Mesendoderm (in vitro differentiated cells): Measurements from ENCODE around the gene ADARB2.

Source experiments
- DNase-seq: peaks from one replicate; pipeline ENCODE4 v3.0.0; 2013
- H2AK5ac ChIP-seq: 2 replicates; pipeline ENCODE4 v1.6.1; 2013; ENCODE audit warnings: low read length, inconsistent platforms
- H2BK120ac ChIP-seq: 2 replicates; pipeline ENCODE4 v1.6.1; 2013; ENCODE audit warnings: low read depth, mild to moderate bottlenecking, low read length, moderate library complexity, mixed read lengths
- H2BK15ac ChIP-seq: replicated peaks from 2 replicates; pipeline ENCODE4 v1.6.1; 2013; ENCODE audit warnings: low read depth, mild to moderate bottlenecking, moderate library complexity
- H2BK5ac ChIP-seq: 2 replicates; pipeline ENCODE4 v1.6.1; 2013; ENCODE audit warnings: low read length, inconsistent platforms
- H3K18ac ChIP-seq: 2 replicates; pipeline ENCODE4 v1.6.1; 2013; ENCODE audit warnings: mild to moderate bottlenecking, low read length, mixed read lengths
- H3K23ac ChIP-seq: one replicate; pipeline ENCODE4 v1.6.1; 2013; ENCODE audit warnings: low read length
- H3K27ac ChIP-seq: 2 replicates; pipeline ENCODE4 v1.5.1; 2013; ENCODE audit warnings: low read depth, mild to moderate bottlenecking, inconsistent platforms, low read length, moderate library complexity
- H3K27me3 ChIP-seq: 2 replicates; pipeline ENCODE4 v1.6.1; 2013; ENCODE audit warnings: low read length, control low read depth, mild to moderate bottlenecking, inconsistent platforms; ENCODE audit not compliant: insufficient read depth, poor library complexity
- H3K36me3 ChIP-seq: 2 replicates; pipeline ENCODE4 v1.6.1; 2013; ENCODE audit warnings: low read length, inconsistent platforms; ENCODE audit not compliant: control insufficient read depth, insufficient read depth
- H3K4ac ChIP-seq: one replicate; pipeline ENCODE4 v1.6.1; 2013; ENCODE audit warnings: low read depth, mild to moderate bottlenecking, low read length, moderate library complexity
- H3K4me1 ChIP-seq: 2 replicates; pipeline ENCODE4 v1.6.1; 2013; ENCODE audit warnings: low read depth, low read length, inconsistent platforms; ENCODE audit not compliant: control insufficient read depth
- H3K4me2 ChIP-seq: 2 replicates; pipeline ENCODE4 v1.6.1; 2013; ENCODE audit warnings: low read length
- H3K4me3 ChIP-seq: 2 replicates; pipeline ENCODE4 v1.5.1; 2013; ENCODE audit warnings: mild to moderate bottlenecking, low read length
- H3K56ac ChIP-seq: one replicate; pipeline ENCODE4 v1.6.1; 2013; ENCODE audit warnings: low read length
- H3K79me1 ChIP-seq: 2 replicates; pipeline ENCODE4 v1.6.1; 2013; ENCODE audit warnings: low read length, inconsistent platforms
- H3K79me2 ChIP-seq: 2 replicates; pipeline ENCODE4 v1.6.1; 2013; ENCODE audit warnings: mild to moderate bottlenecking, low read length; ENCODE audit not compliant: control insufficient read depth, insufficient read depth
- H3K9ac ChIP-seq: 2 replicates; pipeline ENCODE4 v1.6.1; 2013; ENCODE audit warnings: low read length, inconsistent platforms
- H4K5ac ChIP-seq: one replicate; pipeline ENCODE4 v1.6.1; 2013; ENCODE audit warnings: low read length
- H4K8ac ChIP-seq: one replicate; pipeline ENCODE4 v1.6.1; 2013; ENCODE audit warnings: low read depth, mild to moderate bottlenecking, control low read depth, low read length, moderate library complexity
- WGBS: extraction: QIAGEN DNeasy Blood & Tissue Kit; methylation state at CpG from one replicate; pipeline ENCODE4 v1.1.7; 2013; ENCODE audit warnings: low lambda C conversion rate, missing lambda C conversion rate; ENCODE audit not compliant: insufficient coverage; ENCODE audit errors: extremely low coverage; 5-methylcytosine and 5-hydroxymethylcytosine counted together

ADARB2 gene

DNA sequence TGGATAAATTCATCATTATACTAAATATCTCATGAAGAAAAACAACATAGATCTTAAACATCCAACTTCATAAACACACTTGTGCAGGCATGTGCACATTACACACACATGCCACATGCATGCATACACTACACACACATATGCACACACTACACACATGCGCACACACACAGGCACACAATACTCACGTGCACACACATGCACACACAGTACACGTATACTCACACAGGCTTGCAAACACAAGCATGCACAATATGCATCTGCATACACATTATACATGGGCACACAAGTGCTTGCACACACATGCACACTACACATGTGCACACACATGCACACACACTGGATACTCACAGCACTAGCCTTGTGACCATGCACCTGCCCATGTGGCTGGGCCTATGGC lies 105.2 kb downstream of the ADARB2 start:
- Histone ChIP-seq H3K27ac (no peak overlapping the region), H4K8ac (no peak overlapping the region), H3K79me1 (no peaks in the 10 kb centered on the region), H2BK5ac (no peak overlapping the region), H3K4me1 (no peaks in the 10 kb centered on the region), H4K5ac (no peak overlapping the region), H3K36me3 (no peaks in the 10 kb centered on the region), H2BK120ac (no peak overlapping the region), H3K4me3 (no peak overlapping the region), H2BK15ac (no peak overlapping the region), H3K9ac (no peak overlapping the region), H3K79me2 (no peaks in the 10 kb centered on the region), H3K18ac (no peak overlapping the region), H3K23ac (no peak overlapping the region), H3K27me3 (no peaks in the 10 kb centered on the region), H2AK5ac (no peak overlapping the region), H3K4ac (no peak overlapping the region), H3K4me2 (no peak overlapping the region), H3K56ac (no peak overlapping the region)
- no CpG with 5 or more reads among the region's 3 CpGs for WGBS
- DNase-seq: no peak

DNA sequence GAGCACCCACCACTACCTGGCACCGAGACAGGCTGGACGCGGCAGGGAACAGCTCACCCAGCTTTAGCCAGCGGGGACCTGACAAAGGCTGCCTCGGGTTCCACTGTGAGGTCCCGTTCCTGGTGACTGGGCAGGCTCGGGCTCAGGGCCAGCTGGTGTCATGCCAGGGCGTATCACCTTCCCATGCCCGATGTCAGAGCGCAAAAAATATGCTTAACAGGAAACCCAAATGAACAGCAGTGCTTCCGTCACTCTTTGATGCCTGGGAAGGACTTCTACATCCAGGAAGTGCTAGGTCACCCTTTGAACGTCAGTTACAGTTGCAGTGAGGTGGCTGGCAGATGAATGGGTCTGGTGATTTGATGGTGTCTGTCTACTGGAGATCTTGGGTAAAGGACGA lies 106.0 kb downstream of the ADARB2 start:
- Histone ChIP-seq H3K4ac (no peak overlapping the region), H2BK120ac (no peak overlapping the region), H3K9ac (no peak overlapping the region), H3K56ac (no peak overlapping the region), H2BK5ac (no peak overlapping the region), H4K8ac (no peak overlapping the region), H3K4me3 (no peak overlapping the region), H3K4me1 (no peaks in the 10 kb centered on the region), H3K18ac (no peak overlapping the region), H3K4me2 (no peak overlapping the region), H3K23ac (no peak overlapping the region), H2AK5ac (no peak overlapping the region), H4K5ac (no peak overlapping the region), H3K79me1 (no peaks in the 10 kb centered on the region), H3K79me2 (no peaks in the 10 kb centered on the region), H3K27me3 (no peaks in the 10 kb centered on the region), H3K36me3 (no peaks in the 10 kb centered on the region), H3K27ac (no peak overlapping the region), H2BK15ac (no peak overlapping the region)
- DNase-seq: no peak
- no CpG with 5 or more reads among the region's 13 CpGs for WGBS

DNA sequence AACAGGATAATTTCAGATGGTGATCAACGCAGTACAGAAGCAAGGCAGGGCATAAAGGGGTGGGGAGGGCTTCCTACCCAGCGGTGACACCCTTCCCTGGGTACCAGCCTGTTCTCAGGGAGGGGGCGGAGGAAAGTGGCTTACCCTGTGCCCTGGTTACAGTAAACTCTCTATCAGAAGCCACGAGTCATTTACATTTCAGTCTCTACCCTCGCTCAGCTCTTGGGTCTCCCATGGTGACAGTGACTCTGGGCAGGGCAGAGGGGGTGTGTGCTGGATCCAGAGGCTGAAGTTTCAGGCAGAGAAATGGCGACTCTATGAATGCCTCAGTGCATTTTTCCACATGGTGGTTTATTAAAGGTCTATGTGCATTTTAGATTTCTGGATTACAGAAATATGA lies 107.0 kb downstream of the ADARB2 start:
- Histone ChIP-seq H2BK120ac (no peak overlapping the region), H2BK5ac (no peak overlapping the region), H3K27me3 (no peaks in the 10 kb centered on the region), H4K8ac (no peak overlapping the region), H4K5ac (no peak overlapping the region), H3K18ac (no peak overlapping the region), H3K56ac (no peak overlapping the region), H3K23ac (no peak overlapping the region), H3K4me1 (no peaks in the 10 kb centered on the region), H3K4ac (no peak overlapping the region), H3K4me2 (no peak overlapping the region), H3K27ac (no peak overlapping the region), H2AK5ac (no peak overlapping the region), H3K79me1 (no peaks in the 10 kb centered on the region), H3K36me3 (no peaks in the 10 kb centered on the region), H2BK15ac (no peak overlapping the region), H3K9ac (no peak overlapping the region), H3K79me2 (no peaks in the 10 kb centered on the region), H3K4me3 (no peak overlapping the region)
- no peak for DNase-seq
- no CpG with 5 or more reads among the region's 6 CpGs for WGBS

DNA sequence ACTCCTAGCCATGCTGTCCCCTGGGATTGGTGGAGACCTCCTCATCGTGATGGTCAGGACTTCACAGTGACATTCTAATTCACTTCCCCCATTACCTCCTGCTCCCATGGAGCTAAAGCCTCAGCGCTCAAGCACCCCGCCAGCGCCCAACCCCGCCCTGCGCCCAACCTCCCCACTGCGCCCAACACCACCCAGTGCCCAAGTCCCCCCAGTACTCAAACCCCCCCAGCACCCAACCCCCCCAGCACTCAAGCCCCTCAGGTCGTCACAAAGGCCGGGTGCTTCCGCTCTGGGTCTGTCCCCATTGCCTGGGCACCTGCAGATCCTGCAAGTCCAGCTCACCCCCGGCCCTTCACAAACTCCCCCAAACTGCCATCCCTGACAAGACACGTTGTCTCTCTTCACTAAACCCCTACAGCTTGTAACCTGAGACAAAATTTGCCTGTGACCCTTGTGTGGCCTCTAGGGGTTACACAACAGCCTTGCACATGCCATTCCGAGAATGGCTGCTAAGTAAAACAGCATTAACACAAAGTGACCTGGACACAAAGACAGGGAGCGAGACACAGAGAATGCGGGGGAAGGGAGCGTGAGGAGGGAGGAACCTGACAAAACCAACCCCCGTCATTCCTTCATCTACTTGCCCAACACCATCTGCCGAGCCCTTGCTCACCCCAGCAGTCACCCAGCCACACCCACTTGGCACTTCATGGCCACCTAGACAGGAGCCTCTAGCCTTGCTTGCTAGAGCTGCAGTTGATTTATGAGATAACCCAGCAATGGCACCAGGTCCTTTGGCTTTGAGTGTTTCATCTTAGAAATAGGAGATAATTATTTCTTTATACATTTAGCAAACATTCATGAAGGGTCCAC lies 107.8 kb downstream of the ADARB2 start:
- no peak overlapping the region for H4K5ac ChIP-seq
- H3K4ac ChIP-seq: no peak overlapping the region
- H3K18ac ChIP-seq: no peak overlapping the region
- no peak overlapping the region for H3K56ac ChIP-seq
- H3K36me3 ChIP-seq: no peaks in the 10 kb centered on the region
- no peak overlapping the region for H2AK5ac ChIP-seq
- no peak overlapping the region for H4K8ac ChIP-seq
- no peak overlapping the region for H3K4me2 ChIP-seq
- no peak overlapping the region for H2BK15ac ChIP-seq
- no CpG with 5 or more reads among the region's 18 CpGs for WGBS
- peak; percentile 64 for DNase-seq
- no peaks in the 10 kb centered on the region for H3K4me1 ChIP-seq
- no peak overlapping the region for H2BK120ac ChIP-seq
- no peaks in the 10 kb centered on the region for H3K27me3 ChIP-seq
- no peak overlapping the region for H3K9ac ChIP-seq
- no peak overlapping the region for H2BK5ac ChIP-seq
- H3K27ac ChIP-seq: no peak overlapping the region
- no peak overlapping the region for H3K4me3 ChIP-seq
- H3K23ac ChIP-seq: no peak overlapping the region
- no peaks in the 10 kb centered on the region for H3K79me2 ChIP-seq
- H3K79me1 ChIP-seq: no peaks in the 10 kb centered on the region

DNA sequence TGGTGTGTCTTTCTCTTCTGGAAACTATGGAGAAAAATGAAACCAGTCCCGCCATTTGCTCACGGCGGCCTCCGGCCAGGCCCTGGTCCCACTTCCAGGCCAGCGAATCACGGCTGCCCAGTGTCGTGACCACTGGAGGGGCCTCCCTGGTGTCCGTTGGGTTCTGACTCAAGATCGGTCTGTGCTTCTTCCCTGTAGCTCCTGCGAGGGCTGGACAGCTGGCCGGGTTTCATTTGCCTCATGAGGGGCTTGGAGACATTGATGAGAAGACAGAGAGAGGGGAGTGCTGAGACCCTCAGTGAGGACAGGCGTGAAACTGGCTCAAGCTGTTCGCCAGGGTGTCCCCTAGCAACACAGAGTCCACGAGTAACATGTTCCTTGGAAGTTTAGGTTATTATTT lies 108.6 kb downstream of the ADARB2 start:
- no peak overlapping the region for H3K56ac ChIP-seq
- no peak overlapping the region for H3K27ac ChIP-seq
- no peak overlapping the region for H2BK15ac ChIP-seq
- H3K36me3 ChIP-seq: no peaks in the 10 kb centered on the region
- no peak overlapping the region for H3K4ac ChIP-seq
- H4K5ac ChIP-seq: no peak overlapping the region
- WGBS: no CpG with 5 or more reads among the region's 14 CpGs
- no peak overlapping the region for H3K18ac ChIP-seq
- no peak overlapping the region for H3K9ac ChIP-seq
- no peaks in the 10 kb centered on the region for H3K4me1 ChIP-seq
- H3K79me1 ChIP-seq: no peaks in the 10 kb centered on the region
- no peak overlapping the region for H3K4me2 ChIP-seq
- no peak for DNase-seq
- no peak overlapping the region for H3K23ac ChIP-seq
- no peaks in the 10 kb centered on the region for H3K79me2 ChIP-seq
- no peak overlapping the region for H2BK5ac ChIP-seq
- no peak overlapping the region for H2AK5ac ChIP-seq
- H3K4me3 ChIP-seq: no peak overlapping the region
- no peak overlapping the region for H2BK120ac ChIP-seq
- no peak overlapping the region for H4K8ac ChIP-seq
- no peaks in the 10 kb centered on the region for H3K27me3 ChIP-seq

DNA sequence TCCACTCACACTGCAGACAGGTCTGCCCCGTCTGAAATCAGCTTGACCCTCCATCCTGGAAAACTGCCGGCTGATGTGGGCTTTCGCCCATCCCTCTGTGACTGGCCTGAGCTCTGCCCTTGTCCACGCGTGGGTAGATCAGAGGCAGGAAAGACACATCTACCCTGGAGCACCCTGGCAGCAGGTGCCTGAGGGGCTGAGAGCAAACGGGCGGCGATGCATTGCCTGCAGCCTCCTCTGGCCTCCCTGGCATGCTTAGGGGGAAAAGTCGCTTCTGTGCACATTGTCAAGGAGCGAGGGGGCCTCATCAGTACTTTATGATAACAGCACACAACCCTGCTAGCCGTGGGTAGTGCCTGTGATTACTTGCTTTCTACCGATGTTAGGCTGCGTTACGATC lies 109.4 kb downstream of the ADARB2 start:
- Histone ChIP-seq H3K4me2 (no peak overlapping the region), H2BK120ac (no peak overlapping the region), H3K18ac (no peak overlapping the region), H2AK5ac (no peak overlapping the region), H2BK15ac (no peak overlapping the region), H3K27ac (no peak overlapping the region), H3K79me1 (no peaks in the 10 kb centered on the region), H4K8ac (no peak overlapping the region), H3K27me3 (no peaks in the 10 kb centered on the region), H3K23ac (no peak overlapping the region), H3K79me2 (no peaks in the 10 kb centered on the region), H4K5ac (no peak overlapping the region), H3K4ac (no peak overlapping the region), H2BK5ac (no peak overlapping the region), H3K56ac (no peak overlapping the region), H3K9ac (no peak overlapping the region), H3K4me3 (no peak overlapping the region), H3K4me1 (no peaks in the 10 kb centered on the region), H3K36me3 (no peaks in the 10 kb centered on the region)
- no CpG with 5 or more reads among the region's 14 CpGs for WGBS
- no peak for DNase-seq
